Measurements from ENCODE around the gene PARP3.

The PARP3 gene

GRCh38 chr3:51967384-51968169 is 25.4 kb downstream of the PARP3 start, which contains the start of gene PCBP4:
Gene PCBP4 (minus strand): TSS chr3:51967454. CDS start chr3:51961240, 6,214 bp downstream.
- peak in 1 of 2 experiments; percentile 54 for DNase-seq

- DNase-seq, result peak; percentile 87 to 95
Measured at GRCh38 chr3:51968170-51968775, 26.1 kb downstream of the PARP3 start.

GRCh38 chr3:51968883-51969678 is 26.9 kb downstream of the PARP3 start:
- DNase-seq, result peak in 1 of 2 experiments; percentile 54

GRCh38 chr3:51969841-51970240 is 27.7 kb downstream of the PARP3 start:
- no peak for DNase-seq

- peak; percentile 23 to 61 for DNase-seq
Measured at GRCh38 chr3:51970606-51971300, 28.6 kb downstream of the PARP3 start.

GRCh38 chr3:51971350-51971749 is 29.2 kb downstream of the PARP3 start:
- no peak for DNase-seq

- no peak for DNase-seq
Measured at GRCh38 chr3:51974277-51974962, 32.3 kb downstream of the PARP3 start.

- peak; percentile 35 to 72 for DNase-seq
Measured at GRCh38 chr3:51974963-51975851, 33.0 kb downstream of the PARP3 start, which contains the start of gene ABHD14A. Gene ABHD14A (plus strand): TSS chr3:51975064. CDS start chr3:51975136, 72 bp downstream.

- DNase-seq, result peak; percentile 58 to 74
Measured at GRCh38 chr3:51975852-51976549, 33.8 kb downstream of the PARP3 start.

- DNase-seq, result no peak
Measured at GRCh38 chr3:51977446-51978142, 35.4 kb downstream of the PARP3 start.

- DNase-seq, result no peak
Measured at GRCh38 chr3:51978143-51978502, 36.0 kb downstream of the PARP3 start.

- no peak for DNase-seq
Measured at GRCh38 chr3:51980253-51980652, 38.1 kb downstream of the PARP3 start.

GRCh38 chr3:51982352-51982837 is 40.2 kb downstream of the PARP3 start:
- peak; percentile 43 to 71 for DNase-seq

- peak; percentile 58 to 74 for DNase-seq
Measured at GRCh38 chr3:51982838-51983577, 40.8 kb downstream of the PARP3 start, which contains the start of gene ACY1. Gene ACY1 (plus strand): TSS chr3:51983535. CDS start chr3:51984065, 530 bp downstream.

GRCh38 chr3:51983578-51984268 is 41.6 kb downstream of the PARP3 start:
- no peak for DNase-seq

GRCh38 chr3:51984269-51984647 is 42.1 kb downstream of the PARP3 start:
- no peak for DNase-seq

GRCh38 chr3:51985063-51985462 is 42.9 kb downstream of the PARP3 start:
- no peak for DNase-seq

All from NCI-H524 (cell line).